HEK293 (cell line): ENCODE data around the gene ZFP36.

Source experiments
- CTCF ChIA-PET: fragments of 350-600 bp; formaldehyde crosslinking; extraction: SDS; loops from one replicate; lab custom pipeline; 2021; ENCODE audit warnings: antibody characterized with exemption; lab: Yijun Ruan, JAX
- POLR2A ChIA-PET: fragments of 300-600 bp; formaldehyde crosslinking; extraction: SDS; loops from one replicate; lab custom pipeline; 2020; ENCODE audit warnings: antibody characterized with exemption, inconsistent platforms; lab: Yijun Ruan, JAX
- H3K27ac ChIP-seq: fragments of 200-500 bp; sonication (Bioruptor generic); 2 replicates; pipeline ENCODE4 v1.5.1; 2014; ENCODE audit warnings: low read depth, low read length, control low read depth, inconsistent platforms; ENCODE audit errors: extremely low read depth
- H3K36me3 ChIP-seq, 2 experiments: fragments of 200-500 bp in 1 of 2; sonication (Bioruptor generic) in 1 of 2; 1 replicate in 1 of 2; 2 replicates in 1 of 2; pipeline ENCODE4 v1.5.1; 2014 to 2017; ENCODE audit warnings: inconsistent platforms in 2 of 2, low read length in 2 of 2; ENCODE audit not compliant: control insufficient read depth in 2 of 2, insufficient read depth in 1 of 2
- H3K4me1 ChIP-seq: fragments of 200-500 bp; sonication (Bioruptor generic); 2 replicates; pipeline ENCODE4 v1.5.1; 2014; ENCODE audit warnings: mild to moderate bottlenecking, low read length, inconsistent platforms; ENCODE audit not compliant: control insufficient read depth, insufficient read depth
- H3K4me3 ChIP-seq: 2 replicates; pipeline ENCODE4 v1.5.1; 2011; ENCODE audit warnings: low read depth, mild to moderate bottlenecking, control low read depth, low read length, moderate library complexity
- H3K9me3 ChIP-seq: fragments of 200-500 bp; sonication (Bioruptor generic); 2 replicates; pipeline ENCODE4 v1.5.1; 2014; ENCODE audit warnings: low read depth, low read length, inconsistent platforms; ENCODE audit not compliant: control insufficient read depth, insufficient read depth
- BCL11B ChIP-seq: fragments of 450-650 bp; formaldehyde crosslinking; IDR thresholded peaks from 2 replicates; pipeline ENCODE4 v1.5.1; 2016; ENCODE audit warnings: low read depth, missing biosample characterization, missing genetic modification characterization
- GLIS2 ChIP-seq: fragments of 450-650 bp; formaldehyde crosslinking; IDR thresholded peaks from 2 replicates; pipeline ENCODE4 v1.5.1; 2016; ENCODE audit warnings: missing biosample characterization, missing genetic modification characterization
- KLF7 ChIP-seq: fragments of 450-650 bp; formaldehyde crosslinking; IDR thresholded peaks from 2 replicates; pipeline ENCODE4 v1.5.1; 2016; ENCODE audit warnings: missing biosample characterization, missing genetic modification characterization, borderline replicate concordance
- MZF1 ChIP-seq: fragments of 450-650 bp; formaldehyde crosslinking; IDR thresholded peaks from 2 replicates; pipeline ENCODE4 v1.5.1; 2017; ENCODE audit warnings: missing biosample characterization, missing genetic modification characterization, borderline replicate concordance
- PRDM1 ChIP-seq: fragments of 450-650 bp; formaldehyde crosslinking; IDR thresholded peaks from 2 replicates; pipeline ENCODE4; 2016; ENCODE audit warnings: missing biosample characterization, missing genetic modification characterization
- REPIN1 ChIP-seq: fragments of 450-650 bp; formaldehyde crosslinking; IDR thresholded peaks from 2 replicates; pipeline ENCODE4 v1.5.1; 2017; ENCODE audit warnings: missing biosample characterization, missing genetic modification characterization, low read depth
- SCRT1 ChIP-seq: fragments of 450-650 bp; formaldehyde crosslinking; IDR thresholded peaks from 2 replicates; pipeline ENCODE4 v1.5.1; 2016; ENCODE audit warnings: missing biosample characterization, missing genetic modification characterization, borderline replicate concordance
- WT1 ChIP-seq: fragments of 450-650 bp; formaldehyde crosslinking; IDR thresholded peaks from 2 replicates; pipeline ENCODE4 v1.5.1; 2016; ENCODE audit warnings: missing biosample characterization, missing genetic modification characterization
- ZBTB1 ChIP-seq: fragments of 450-650 bp; formaldehyde crosslinking; IDR thresholded peaks from 2 replicates; pipeline ENCODE4 v1.5.1; 2016; ENCODE audit warnings: missing biosample characterization, missing genetic modification characterization
- ZBTB21 ChIP-seq: fragments of 450-650 bp; formaldehyde crosslinking; IDR thresholded peaks from 2 replicates; pipeline ENCODE4 v1.5.1; 2017; ENCODE audit warnings: missing biosample characterization, missing genetic modification characterization
- ZBTB48 ChIP-seq: fragments of 450-650 bp; formaldehyde crosslinking; IDR thresholded peaks from 2 replicates; pipeline ENCODE4 v1.5.1; 2016; ENCODE audit warnings: missing biosample characterization, missing genetic modification characterization
- ZFHX2 ChIP-seq: fragments of 450-650 bp; formaldehyde crosslinking; conservative IDR thresholded peaks from 2 replicates; pipeline ENCODE4 v1.5.1; 2016; ENCODE audit warnings: missing biosample characterization, missing genetic modification characterization
- ZNF10 ChIP-seq: fragments of 450-650 bp; formaldehyde crosslinking; IDR thresholded peaks from 2 replicates; pipeline ENCODE4 v1.5.1; 2017; ENCODE audit warnings: missing biosample characterization, missing genetic modification characterization
- ZNF112 ChIP-seq: fragments of 450-650 bp; formaldehyde crosslinking; IDR thresholded peaks from 2 replicates; pipeline ENCODE4 v1.5.0; 2017; ENCODE audit warnings: missing biosample characterization, missing genetic modification characterization
- ZNF133 ChIP-seq: fragments of 450-650 bp; formaldehyde crosslinking; IDR thresholded peaks from 2 replicates; pipeline ENCODE4 v1.5.1; 2016; ENCODE audit warnings: missing biosample characterization, missing genetic modification characterization
- ZNF169 ChIP-seq: fragments of 450-650 bp; formaldehyde crosslinking; IDR thresholded peaks from 2 replicates; pipeline ENCODE4 v1.5.1; 2016; ENCODE audit warnings: missing biosample characterization, missing genetic modification characterization
- ZNF175 ChIP-seq: fragments of 450-650 bp; formaldehyde crosslinking; IDR thresholded peaks from 2 replicates; pipeline ENCODE4 v1.5.1; 2016; ENCODE audit warnings: missing biosample characterization, missing genetic modification characterization
- ZNF19 ChIP-seq: fragments of 450-650 bp; formaldehyde crosslinking; IDR thresholded peaks from 2 replicates; pipeline ENCODE4; 2016; ENCODE audit warnings: missing biosample characterization, missing genetic modification characterization, low read depth
- ZNF2 ChIP-seq: fragments of 450-650 bp; formaldehyde crosslinking; IDR thresholded peaks from 2 replicates; pipeline ENCODE4 v1.5.1; 2016; ENCODE audit warnings: missing biosample characterization, missing genetic modification characterization
- ZNF394 ChIP-seq: fragments of 450-650 bp; formaldehyde crosslinking; IDR thresholded peaks from 2 replicates; pipeline ENCODE4 v1.5.1; 2016; ENCODE audit warnings: missing biosample characterization, missing genetic modification characterization, mild to moderate bottlenecking, moderate library complexity, borderline replicate concordance
- ZNF416 ChIP-seq: fragments of 450-650 bp; formaldehyde crosslinking; IDR thresholded peaks from 2 replicates; pipeline ENCODE4 v1.5.1; 2016; ENCODE audit warnings: missing biosample characterization, missing genetic modification characterization
- ZNF660 ChIP-seq: fragments of 450-650 bp; IDR thresholded peaks from 2 replicates; pipeline ENCODE4 v1.5.1; 2018; ENCODE audit warnings: missing biosample characterization, mild to moderate bottlenecking, missing genetic modification characterization
- ZNF670 ChIP-seq: fragments of 450-650 bp; formaldehyde crosslinking; IDR thresholded peaks from 2 replicates; pipeline ENCODE4 v1.5.1; 2016; ENCODE audit warnings: missing biosample characterization, missing genetic modification characterization, low read depth
- ZNF677 ChIP-seq: fragments of 450-650 bp; IDR thresholded peaks from 2 replicates; pipeline ENCODE4 v1.5.0; 2018; ENCODE audit warnings: missing biosample characterization, mild to moderate bottlenecking, missing genetic modification characterization, moderate library complexity
- ZNF837 ChIP-seq: fragments of 450-650 bp; formaldehyde crosslinking; IDR thresholded peaks from 2 replicates; pipeline ENCODE4 v1.5.1; 2016; ENCODE audit warnings: missing biosample characterization, missing genetic modification characterization
- ZSCAN16 ChIP-seq: fragments of 450-650 bp; formaldehyde crosslinking; IDR thresholded peaks from 2 replicates; pipeline ENCODE4 v1.5.1; 2016; ENCODE audit warnings: missing biosample characterization, missing genetic modification characterization
- TF ChIP-seq, protein P1 (sequence below): fragments of 450-650 bp; formaldehyde crosslinking; IDR thresholded peaks from 2 replicates; pipeline ENCODE4 v1.5.1; 2016; ENCODE audit warnings: missing biosample characterization, missing genetic modification characterization
- TF ChIP-seq, protein P2 (sequence below): fragments of 450-650 bp; formaldehyde crosslinking; IDR thresholded peaks from 2 replicates; pipeline ENCODE4 v1.5.1; 2017; ENCODE audit warnings: missing biosample characterization, missing genetic modification characterization
- TF ChIP-seq, protein P3 (sequence below): fragments of 450-650 bp; formaldehyde crosslinking; conservative IDR thresholded peaks from 2 replicates; pipeline ENCODE4 v1.5.1; 2016; ENCODE audit warnings: low read depth, missing biosample characterization, missing genetic modification characterization

Gene ZFP36

DNA sequence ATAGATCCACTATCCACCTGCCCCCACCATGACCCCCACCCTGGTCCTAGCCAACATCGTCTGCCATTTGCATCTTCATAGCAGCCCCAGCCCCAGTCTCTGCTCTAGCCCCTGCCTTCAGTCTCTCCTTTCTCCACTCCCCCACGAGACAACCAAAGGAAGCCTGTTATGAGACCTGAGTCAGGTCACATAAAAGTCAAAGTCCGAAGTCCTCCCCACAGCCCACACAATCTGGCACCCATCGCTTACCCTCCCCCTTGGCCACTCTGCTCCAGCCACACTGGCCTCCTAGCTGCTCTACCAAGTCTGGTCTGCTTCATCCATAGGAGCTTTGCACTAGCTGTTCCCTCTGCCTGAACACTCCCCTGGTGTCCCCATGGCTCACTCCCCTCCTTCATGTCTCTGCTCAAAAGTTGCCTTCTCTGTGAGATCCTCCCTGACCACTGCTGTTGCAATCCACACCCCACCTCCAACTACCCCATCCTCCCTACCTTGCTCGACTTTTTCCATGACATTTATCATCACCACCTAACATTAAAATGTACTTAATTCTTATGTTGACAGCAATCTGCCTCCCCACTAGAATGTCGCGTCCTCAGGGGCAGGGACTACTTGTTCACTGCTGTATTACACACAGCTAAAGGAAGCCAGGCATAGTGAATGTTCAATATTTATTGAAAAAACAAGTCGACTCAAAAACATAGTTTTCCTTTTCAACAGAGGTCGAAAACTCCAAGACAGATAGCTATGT, 4.6 kb downstream of the ZFP36 start (continued):
- TF ChIP-seq REPIN1 (no peak), ZFHX2 (peak; percentile 65), ZNF416 (tag by site-specific recombination) (0 out of 2 replicates have a peak, but pooled peaks have one; percentile 47), ZNF837 (tag by site-specific recombination) (0 out of 2 replicates have a peak, but pooled peaks have one; percentile 39), WT1 (tag by site-specific recombination) (peak; percentile 84), PRDM1 (peak; percentile 9; the same call in 1 of the 2 replicates)
- TF ChIP-seq, all 188 proteins: peak for 25

DNA sequence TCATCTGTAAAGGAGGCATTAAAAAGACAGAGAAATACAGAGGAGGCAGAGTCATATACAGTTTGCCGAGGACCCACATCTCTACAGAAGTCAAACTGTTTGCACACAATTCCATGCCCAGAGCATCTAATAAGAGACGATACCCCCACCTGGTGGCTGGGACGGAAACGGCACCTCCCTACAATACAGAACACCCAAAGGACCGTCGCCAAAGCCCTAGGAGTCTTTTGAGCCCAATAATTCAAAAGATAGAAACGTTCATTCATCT, 5.1 kb downstream of the ZFP36 start:
- POLR2A ChIA-PET: interaction anchor here (0.5 to 2.4 kb wide), 7 partner anchors 9 to 29 kb away, joined by 3 to 57 read pairs (median 14); partner anchors contain the start of genes MED29, PAF1 and RPS16
- CTCF ChIA-PET: interaction anchor here (0.5 to 2.4 kb wide), 59 partner anchors 8 to 682 kb away, joined by 3 to 144 read pairs (median 4); partner anchors contain the start of genes EID2, EID2B, FBXO17 and GMFG
- H3K27ac ChIP-seq: peak overlapping the region; percentile 58
- no peak; the same call in 1 of the 2 replicates for TF ChIP-seq ZNF394 (tag by site-specific recombination)
- TF ChIP-seq, protein P1, sequence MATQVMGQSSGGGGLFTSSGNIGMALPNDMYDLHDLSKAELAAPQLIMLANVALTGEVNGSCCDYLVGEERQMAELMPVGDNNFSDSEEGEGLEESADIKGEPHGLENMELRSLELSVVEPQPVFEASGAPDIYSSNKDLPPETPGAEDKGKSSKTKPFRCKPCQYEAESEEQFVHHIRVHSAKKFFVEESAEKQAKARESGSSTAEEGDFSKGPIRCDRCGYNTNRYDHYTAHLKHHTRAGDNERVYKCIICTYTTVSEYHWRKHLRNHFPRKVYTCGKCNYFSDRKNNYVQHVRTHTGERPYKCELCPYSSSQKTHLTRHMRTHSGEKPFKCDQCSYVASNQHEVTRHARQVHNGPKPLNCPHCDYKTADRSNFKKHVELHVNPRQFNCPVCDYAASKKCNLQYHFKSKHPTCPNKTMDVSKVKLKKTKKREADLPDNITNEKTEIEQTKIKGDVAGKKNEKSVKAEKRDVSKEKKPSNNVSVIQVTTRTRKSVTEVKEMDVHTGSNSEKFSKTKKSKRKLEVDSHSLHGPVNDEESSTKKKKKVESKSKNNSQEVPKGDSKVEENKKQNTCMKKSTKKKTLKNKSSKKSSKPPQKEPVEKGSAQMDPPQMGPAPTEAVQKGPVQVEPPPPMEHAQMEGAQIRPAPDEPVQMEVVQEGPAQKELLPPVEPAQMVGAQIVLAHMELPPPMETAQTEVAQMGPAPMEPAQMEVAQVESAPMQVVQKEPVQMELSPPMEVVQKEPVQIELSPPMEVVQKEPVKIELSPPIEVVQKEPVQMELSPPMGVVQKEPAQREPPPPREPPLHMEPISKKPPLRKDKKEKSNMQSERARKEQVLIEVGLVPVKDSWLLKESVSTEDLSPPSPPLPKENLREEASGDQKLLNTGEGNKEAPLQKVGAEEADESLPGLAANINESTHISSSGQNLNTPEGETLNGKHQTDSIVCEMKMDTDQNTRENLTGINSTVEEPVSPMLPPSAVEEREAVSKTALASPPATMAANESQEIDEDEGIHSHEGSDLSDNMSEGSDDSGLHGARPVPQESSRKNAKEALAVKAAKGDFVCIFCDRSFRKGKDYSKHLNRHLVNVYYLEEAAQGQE (tag by site-specific recombination): peak; percentile 70; the same call in 1 of the 2 replicates
- 0 out of 2 replicates have a peak, but pooled peaks have one; percentile 15 for TF ChIP-seq ZNF10 (tag by site-specific recombination)
- TF ChIP-seq ZNF175 (tag by site-specific recombination): no peak
- no peak for TF ChIP-seq ZNF169 (tag by site-specific recombination)
- TF ChIP-seq ZNF660 (tag by site-specific recombination): 0 out of 2 replicates have a peak, but pooled peaks have one; percentile 99
- TF ChIP-seq ZNF112 (tag by site-specific recombination): no peak
- TF ChIP-seq ZNF677: no peak
- TF ChIP-seq BCL11B (tag by site-specific recombination): no peak
- TF ChIP-seq SCRT1: no peak; the same call in 1 of the 2 replicates
- TF ChIP-seq ZNF19 (tag by site-specific recombination): no peak
- no peak for TF ChIP-seq ZBTB21 (tag by site-specific recombination)
- TF ChIP-seq ZNF2 (tag by site-specific recombination): peak; percentile 95; the same call in 1 of the 2 replicates
- TF ChIP-seq ZNF133 (tag by site-specific recombination): no peak
- no peak for TF ChIP-seq ZBTB1 (tag by site-specific recombination)
- TF ChIP-seq ZBTB48: peak; percentile 28; the same call in 1 of the 2 replicates
- TF ChIP-seq, protein P2, sequence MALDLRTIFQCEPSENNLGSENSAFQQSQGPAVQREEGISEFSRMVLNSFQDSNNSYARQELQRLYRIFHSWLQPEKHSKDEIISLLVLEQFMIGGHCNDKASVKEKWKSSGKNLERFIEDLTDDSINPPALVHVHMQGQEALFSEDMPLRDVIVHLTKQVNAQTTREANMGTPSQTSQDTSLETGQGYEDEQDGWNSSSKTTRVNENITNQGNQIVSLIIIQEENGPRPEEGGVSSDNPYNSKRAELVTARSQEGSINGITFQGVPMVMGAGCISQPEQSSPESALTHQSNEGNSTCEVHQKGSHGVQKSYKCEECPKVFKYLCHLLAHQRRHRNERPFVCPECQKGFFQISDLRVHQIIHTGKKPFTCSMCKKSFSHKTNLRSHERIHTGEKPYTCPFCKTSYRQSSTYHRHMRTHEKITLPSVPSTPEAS: peak; percentile 91
- TF ChIP-seq KLF7: no peak
- TF ChIP-seq, protein P3, sequence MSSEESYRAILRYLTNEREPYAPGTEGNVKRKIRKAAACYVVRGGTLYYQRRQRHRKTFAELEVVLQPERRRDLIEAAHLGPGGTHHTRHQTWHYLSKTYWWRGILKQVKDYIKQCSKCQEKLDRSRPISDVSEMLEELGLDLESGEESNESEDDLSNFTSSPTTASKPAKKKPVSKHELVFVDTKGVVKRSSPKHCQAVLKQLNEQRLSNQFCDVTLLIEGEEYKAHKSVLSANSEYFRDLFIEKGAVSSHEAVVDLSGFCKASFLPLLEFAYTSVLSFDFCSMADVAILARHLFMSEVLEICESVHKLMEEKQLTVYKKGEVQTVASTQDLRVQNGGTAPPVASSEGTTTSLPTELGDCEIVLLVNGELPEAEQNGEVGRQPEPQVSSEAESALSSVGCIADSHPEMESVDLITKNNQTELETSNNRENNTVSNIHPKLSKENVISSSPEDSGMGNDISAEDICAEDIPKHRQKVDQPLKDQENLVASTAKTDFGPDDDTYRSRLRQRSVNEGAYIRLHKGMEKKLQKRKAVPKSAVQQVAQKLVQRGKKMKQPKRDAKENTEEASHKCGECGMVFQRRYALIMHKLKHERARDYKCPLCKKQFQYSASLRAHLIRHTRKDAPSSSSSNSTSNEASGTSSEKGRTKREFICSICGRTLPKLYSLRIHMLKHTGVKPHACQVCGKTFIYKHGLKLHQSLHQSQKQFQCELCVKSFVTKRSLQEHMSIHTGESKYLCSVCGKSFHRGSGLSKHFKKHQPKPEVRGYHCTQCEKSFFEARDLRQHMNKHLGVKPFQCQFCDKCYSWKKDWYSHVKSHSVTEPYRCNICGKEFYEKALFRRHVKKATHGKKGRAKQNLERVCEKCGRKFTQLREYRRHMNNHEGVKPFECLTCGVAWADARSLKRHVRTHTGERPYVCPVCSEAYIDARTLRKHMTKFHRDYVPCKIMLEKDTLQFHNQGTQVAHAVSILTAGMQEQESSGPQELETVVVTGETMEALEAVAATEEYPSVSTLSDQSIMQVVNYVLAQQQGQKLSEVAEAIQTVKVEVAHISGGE (tag by site-specific recombination): no peak
- TF ChIP-seq MZF1 (tag by site-specific recombination): peak; percentile 89
- TF ChIP-seq GLIS2: no peak
- no peak for TF ChIP-seq ZNF670
- 0 out of 2 replicates have a peak, but pooled peaks have one; percentile 47 for TF ChIP-seq ZSCAN16 (tag by site-specific recombination)

More for the DNA sequence above, 5.1 kb downstream of the ZFP36 start:
- Histone ChIP-seq H3K4me1 (peaks cover 40% of the 10 kb centered on the region), H3K4me3 (peak overlapping the region; percentile 25), H3K36me3 (peaks cover 15 to 21% of the 10 kb centered on the region in 2 experiments; a peak in 2 of 3 replicates), H3K9me3 (no peaks in the 10 kb centered on the region)
